GM19372 (cell line): Measurements from ENCODE around the gene DUOXA2.
"Not testable (repeated sequence)": the region's sequence is repeated elsewhere in the genome, so short reads cannot be mapped to it uniquely, and the experiment has no call there.

Source experiments
- ATAC-seq: cut with Tn5 transposase; IDR thresholded peaks from one replicate; pipeline ENCODE4 v1.9.1; 2021; ENCODE audit warnings: mild to moderate bottlenecking, low read depth, moderate library complexity; ENCODE audit not compliant: unreplicated experiment

The DUOXA2 gene

DNA sequence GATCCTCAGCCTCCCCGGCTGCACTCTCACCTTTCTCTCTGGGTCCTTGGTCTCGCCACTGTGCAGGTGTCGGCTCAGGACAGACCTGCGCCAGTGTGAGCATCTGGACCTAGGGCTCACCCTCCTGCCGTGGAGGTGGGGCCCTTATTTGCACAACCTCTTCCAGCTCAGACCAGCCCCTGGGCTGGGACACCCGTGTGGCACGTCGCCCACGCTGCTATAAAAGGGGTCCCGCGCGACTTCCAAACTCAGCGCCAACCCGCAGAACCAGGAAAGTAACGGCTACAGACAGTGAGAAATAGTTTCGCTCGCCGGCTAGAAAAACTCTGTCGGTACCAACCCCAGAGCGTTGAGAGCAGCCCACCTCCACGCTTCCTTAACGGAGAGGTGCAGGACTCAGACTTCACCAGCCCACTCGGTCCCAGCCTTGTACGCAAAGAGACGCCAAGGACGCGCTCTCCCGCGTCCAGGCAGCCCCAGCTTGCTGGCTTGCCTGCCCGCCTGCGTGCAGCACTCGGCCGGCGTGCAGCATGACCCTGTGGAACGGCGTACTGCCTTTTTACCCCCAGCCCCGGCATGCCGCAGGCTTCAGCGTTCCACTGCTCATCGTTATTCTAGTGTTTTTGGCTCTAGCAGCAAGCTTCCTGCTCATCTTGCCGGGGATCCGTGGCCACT, at the start of gene DUOXA2, which contains the start of gene DUOX2:
TSS of gene DUOXA2 (plus strand) at position 251 of the 675 bp plus-strand sequence. CDS start at position 531, 280 bp downstream.
TSS of gene DUOX2 (minus strand) at position 97 of the 675 bp plus-strand sequence. CDS start 761 bp downstream, outside the sequence.
- no peak for ATAC-seq

DNA sequence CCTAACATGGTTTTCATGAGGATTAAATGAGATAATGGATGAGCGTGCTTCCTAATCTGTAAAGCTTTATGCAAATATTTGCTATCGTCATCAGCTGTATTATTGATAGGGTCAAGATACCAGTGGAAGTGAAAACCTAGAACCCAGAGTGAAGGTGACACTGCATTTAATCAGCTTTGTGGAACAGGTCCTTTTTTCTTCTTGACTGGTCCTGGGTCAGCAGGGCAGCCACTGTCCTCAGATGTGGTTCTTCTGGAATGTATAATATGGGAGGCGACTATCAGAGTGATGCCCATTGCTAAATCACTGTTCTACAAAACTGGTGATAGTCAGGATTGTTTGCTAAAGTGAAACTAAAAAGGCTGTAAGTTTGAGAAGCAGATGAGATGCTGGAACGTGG, 49.7 kb upstream of the DUOXA2 start:
- ATAC-seq, result no peak

DNA sequence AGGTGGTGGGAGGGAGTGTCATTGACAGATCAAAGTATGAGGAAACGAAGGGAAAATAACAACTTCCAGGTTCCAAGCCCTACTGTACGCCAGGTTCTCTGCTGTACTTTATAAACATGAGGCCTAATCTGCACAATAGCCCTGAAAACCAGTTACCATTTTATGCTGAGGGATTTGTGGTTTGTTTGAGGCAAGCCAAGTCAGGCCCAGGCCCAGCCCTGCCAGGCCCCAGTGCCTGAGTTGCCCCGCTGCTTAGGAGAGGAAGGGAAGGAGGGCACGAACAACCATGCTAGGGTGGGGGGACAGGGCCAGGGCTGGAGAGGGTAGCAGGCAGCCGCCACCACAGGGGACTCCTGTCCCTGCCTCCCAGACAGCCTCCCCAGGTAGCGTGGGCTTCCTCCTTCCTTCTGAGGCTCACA, 44.2 kb upstream of the DUOXA2 start:
- not testable (repeated sequence) for ATAC-seq

DNA sequence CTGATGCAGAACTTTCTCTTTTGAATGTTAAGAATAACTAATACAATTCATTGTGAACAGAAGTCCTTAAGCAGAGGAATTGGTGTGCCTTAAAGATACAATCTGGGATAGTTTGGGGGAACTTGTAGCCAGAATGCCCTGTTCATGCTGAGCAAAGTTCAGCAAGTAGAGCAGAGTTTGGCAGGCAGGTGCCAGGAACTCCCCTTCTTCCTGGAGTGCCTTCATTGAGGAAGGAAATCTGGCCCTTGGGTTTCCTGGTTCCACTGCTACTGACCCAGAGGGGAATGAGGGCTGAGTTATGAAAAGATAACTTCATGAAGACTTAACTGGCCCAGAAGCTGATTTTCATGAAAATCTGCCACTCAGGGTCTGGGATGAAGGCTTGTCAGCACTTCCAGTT, 40.5 kb upstream of the DUOXA2 start:
- ATAC-seq, result not testable (repeated sequence)

DNA sequence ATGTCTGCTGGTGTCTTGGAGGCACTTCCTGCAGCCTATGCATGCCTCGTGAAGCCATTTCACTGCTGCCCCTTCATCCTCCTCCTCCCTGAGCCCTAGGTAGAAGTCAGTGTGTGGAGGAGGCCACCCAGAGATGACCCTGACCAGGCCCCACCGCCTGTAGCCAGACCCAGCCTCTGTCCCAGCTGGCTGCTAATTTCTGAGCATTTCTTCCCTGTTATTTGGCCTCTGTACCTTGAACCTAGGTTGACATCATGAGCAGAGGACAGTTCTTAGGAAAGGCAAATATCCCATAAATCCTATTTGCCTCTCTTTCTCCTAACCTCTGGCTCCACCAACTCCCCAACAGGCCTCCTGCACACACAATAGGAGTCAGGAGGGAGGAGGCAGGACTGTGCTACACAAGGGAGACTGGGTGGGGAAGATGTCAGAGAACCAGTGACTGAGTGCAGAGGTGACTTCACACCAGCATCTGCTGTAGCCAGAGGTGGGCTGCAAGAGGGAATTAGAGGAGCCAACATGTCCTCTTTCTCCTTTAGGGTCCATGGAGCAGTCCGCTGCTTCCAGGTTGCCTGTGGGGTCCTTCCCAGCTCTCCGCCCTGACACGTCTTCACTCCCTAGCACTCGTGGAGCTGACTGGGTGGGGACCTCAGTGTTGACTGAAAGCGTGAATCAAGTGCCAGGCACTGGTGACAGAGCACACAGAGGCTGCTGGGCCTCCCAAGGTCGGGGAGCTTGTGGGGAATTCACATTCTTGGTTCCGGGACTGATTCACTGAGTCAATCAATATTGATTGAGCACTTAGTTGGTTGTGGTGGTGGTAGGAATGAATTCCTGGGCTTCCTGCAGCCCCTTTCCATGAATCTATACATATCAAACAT, 38.4 kb upstream of the DUOXA2 start:
- ATAC-seq, result not testable (repeated sequence)

DNA sequence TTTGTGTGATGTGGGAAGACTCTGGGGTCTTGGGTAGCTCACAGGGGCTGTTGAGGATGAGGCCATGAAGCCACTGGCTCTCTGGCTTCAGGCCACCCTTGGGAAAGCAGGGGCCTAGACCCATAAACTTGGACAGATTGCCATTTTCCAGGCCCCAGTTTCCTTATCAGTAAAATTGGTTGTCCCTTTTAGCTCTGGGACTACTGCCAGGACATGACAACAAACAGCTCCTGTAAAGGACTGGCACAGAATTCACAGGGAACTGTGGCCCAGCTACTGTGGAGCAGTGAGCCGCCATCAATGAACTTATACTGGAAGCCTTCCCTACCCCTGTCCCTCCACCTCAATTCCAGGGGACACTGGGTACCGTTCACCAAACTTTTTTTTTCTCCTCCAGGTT, 36.7 kb upstream of the DUOXA2 start:
- ATAC-seq, result not testable (repeated sequence)

DNA sequence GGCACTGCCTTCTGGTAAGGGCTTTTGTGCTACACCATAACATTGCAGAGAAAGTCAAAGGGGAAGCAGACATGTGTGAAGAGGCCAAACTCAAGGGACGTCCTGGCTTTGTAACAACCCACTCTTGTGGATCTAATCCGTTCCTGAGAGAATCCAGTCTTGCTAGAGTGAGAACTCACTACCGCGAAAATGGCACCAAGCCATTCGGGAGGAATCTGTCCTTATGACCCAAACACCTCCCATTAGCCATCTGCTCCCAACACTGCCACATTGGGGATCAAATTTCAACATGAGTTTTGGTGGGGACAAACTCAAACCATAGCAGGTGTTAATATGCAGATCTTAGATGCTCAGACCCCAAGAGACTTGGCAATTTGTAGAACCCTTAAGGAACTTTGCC, 34.9 kb upstream of the DUOXA2 start:
- ATAC-seq, result not testable (repeated sequence)

DNA sequence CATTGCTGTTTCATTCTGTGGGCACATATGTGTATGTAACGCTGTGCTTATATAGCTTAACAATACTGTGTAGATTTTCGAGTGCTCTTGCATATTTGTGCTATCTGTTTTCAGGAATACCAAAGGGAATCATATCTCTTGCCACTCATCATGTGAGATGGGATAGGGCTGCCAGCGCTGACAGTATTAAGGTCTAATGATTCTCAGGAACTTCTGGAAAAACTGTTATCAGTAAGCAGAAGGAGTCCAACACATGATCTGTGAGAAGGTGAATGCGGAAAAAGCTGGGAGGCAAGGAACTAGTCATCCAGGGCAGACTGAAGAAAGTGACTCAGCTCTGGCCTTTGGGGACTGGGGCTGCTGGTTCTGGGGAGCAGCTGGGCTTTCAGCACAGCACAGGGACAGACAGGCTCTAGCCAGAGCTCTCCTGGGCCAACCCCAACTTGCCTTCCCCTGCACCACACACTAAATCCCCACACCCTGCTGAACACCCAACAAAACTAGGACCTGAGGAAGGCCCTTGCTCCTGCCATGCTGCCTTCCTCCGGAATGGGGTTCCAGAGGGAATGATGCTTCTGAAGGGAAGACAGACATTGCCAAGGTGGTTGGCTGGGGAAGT, 34.4 kb upstream of the DUOXA2 start:
- ATAC-seq, result not testable (repeated sequence)

DNA sequence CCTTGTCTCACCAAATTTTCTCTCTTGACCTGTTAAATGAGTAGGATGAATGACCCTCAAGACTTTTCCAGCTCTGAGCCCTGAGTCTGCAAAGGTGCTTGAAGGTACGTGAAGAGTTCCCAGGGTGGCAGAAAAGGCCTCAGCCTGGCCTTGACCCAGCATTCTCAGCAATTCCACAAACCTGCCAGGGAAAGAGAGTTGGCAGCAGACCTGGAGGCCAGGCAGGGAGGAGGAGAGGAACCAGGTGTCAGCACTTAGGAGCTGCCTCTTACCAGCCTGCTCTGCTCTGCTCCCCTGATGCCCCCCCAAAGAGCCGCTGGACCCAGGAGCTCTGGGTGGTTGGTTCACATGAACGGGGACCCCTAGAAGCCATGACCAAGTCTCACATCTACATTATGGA, 33.5 kb upstream of the DUOXA2 start:
- ATAC-seq, result not testable (repeated sequence)

DNA sequence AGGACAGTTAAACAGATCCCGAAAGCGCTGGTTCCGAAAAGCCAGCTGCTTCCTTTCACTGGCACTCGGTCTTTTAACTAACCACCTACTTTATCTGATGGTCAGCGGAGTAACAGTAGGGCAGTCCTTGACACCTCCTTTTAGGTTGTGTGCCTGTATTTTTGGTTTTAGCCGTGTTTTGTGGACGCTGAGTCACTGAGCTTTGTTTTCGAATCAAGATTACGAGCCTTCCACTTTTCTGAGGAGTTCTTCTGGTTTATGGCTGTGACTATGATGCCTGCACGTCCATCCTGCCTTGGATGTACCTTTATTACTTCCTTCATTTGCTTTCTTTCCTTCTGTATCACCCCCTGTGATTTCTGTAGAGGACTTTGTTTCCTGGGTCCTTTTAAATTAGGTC, 31.7 kb upstream of the DUOXA2 start:
- ATAC-seq, result not testable (repeated sequence)

DNA sequence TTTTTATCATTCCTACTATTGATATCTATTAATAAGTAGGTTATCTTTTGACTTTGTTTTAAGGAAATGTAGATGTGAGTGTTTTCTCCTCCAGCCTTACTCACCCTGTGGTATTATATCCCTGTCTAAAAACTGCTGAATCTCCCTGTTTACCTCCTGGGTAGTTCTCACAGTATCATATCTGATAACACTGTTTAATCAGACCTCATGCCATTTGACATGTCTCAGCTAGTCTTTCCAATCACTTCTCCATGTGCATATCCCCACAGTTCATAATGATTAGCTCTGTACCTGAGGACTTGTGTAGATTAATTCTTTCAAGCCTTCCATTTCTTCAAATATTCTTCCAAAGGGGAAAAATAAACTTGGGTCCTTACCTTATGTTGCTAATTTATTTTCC, 30.9 kb upstream of the DUOXA2 start:
- ATAC-seq, result no peak

DNA sequence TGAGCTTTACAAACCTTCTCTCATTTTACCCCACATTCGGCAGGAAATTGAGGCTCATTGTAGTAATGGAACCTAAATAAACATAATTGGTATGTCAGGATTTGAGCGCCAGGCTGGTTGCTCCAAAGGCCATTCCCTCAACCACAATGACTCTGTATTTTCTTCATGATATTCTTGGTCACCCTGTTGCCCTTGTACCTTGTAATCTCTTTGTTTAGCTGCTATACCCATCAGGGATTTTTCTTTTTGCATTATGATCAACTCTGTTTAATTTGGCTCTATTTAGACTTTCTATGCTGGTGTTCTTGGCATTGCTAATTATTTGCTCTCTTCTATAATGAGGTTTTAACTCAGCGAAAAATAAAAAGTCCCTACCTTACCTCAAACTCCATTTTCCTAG, 30.0 kb upstream of the DUOXA2 start:
- no peak for ATAC-seq

DNA sequence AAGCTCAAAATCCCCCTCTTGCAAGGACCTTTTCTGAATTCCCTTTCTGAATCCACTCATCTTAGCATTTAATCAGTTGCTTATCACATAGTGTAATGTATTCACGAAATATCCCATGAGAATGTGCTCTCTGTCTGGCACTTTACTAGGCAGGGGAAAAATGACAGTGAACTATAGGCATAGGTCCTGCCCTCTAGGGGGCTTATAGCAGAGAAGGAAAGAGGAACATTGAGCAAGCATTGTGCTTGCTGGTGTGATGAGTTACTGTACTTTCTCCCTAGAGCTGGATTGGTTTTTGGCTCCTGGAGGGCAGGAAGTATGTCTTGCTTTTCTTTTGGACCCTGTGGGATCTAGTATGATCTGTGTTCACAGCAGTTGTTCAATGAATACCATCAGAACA, 26.6 kb upstream of the DUOXA2 start:
- ATAC-seq, result no peak

DNA sequence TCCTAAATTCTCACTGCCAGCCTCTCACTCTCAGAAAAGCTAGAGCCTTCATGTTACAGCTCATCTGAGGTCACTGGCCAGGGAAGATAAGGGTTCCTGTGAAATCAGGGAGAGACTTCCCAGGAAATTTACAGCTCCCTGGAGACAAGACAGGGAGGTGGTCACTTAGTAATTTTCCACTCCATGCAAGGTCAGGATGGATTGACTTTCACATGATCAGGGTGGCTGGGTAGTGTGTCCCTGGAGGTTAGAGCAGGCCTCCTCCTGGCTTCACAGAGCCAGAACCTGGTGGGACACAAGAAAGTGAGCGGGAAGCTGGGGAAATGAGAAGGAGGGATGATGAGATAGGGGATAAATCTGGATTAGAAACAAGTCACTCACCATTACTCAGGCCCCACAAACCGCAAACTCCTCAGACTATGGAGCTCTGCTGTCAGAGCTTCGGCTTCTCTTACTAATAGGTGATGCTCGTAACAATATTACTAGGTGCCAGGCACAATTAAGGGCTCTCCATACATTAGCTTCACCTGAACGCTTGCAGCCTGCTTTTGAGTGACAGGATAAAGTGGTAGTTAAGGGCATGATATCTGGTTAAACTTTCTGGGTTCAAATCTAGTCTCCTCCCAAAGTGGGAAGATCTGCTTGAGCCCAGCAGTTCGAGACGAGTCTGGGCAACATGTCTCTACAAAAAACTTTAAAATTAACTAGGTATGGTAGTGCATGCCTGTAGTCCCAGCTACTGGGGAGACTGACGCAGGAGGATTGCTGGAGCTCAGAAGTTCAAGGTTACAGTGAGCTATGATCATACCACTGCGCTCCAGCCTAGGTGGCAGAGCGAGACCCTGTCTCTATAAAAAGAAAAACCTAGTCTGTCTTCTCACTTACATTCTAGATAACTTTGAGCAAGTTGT, 25.1 kb upstream of the DUOXA2 start:
- ATAC-seq, result no peak

DNA sequence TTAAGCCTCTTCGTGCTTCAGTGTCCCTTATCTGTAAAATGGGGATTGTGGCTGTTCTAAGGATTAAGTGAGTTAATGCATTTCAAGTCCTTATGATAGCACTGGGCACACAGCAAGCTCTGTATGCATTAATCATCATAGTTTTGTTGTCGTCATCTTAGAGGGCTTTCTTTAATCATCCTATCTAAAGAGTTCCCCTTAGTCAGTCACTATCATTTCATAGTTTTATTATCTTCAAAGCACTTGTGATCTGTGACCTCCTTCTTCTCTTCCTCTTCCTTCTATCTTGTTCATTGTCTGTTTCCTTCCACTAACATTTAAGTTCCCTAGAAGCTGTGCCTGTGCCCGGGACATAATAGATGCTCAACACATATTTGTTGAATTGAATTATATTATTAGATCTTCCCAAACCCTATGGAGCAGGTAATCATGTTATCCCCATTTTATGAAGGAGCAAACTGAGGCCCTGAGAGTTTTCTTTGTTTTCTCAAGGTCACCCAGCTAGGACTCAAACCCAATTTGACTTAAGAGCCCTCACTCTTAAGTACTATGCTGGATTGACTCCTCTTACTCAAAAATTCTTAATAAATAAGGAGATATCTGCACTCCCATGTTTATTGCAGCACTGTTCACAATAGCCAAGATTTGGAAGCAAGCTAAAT, 24.3 kb upstream of the DUOXA2 start:
- ATAC-seq, result no peak

DNA sequence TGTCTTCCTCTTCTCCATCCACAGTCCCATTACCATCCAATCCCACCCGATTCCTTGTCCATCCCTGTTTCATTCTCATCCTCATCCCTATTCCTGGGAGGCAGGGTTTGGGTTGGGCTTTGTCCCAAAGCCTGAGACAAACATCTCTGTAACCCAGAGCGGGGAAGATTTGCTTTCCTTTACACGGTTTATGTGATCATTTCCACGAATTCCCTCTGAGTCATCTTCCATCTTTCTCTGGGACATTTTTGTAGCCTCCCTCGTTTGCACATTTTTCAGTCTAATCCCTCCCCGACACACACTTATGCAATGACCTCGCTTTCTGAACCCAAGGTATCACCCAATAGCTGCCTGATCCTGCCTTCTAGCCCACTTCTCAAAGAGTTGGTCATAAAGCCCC, 23.0 kb upstream of the DUOXA2 start:
- ATAC-seq, result no peak

DNA sequence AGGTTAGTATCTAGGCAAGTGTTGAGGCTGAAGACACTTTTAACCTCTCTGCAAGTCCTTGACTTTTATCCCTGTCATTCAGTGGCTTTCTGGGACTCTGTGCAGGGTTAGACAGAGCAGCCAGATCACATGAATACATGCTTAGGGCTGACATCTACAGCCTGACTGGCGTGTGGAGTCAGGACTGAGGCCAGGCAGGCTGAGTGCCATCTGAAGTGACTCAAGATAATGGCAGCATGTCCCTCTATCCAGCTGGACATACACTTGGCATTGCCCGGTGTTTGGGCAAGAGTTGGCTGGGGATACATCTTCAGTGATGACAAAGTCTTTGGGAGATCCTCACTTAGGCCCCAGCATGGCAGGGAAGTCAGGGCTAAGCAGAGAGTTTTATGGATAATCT, 22.6 kb upstream of the DUOXA2 start:
- no peak for ATAC-seq

DNA sequence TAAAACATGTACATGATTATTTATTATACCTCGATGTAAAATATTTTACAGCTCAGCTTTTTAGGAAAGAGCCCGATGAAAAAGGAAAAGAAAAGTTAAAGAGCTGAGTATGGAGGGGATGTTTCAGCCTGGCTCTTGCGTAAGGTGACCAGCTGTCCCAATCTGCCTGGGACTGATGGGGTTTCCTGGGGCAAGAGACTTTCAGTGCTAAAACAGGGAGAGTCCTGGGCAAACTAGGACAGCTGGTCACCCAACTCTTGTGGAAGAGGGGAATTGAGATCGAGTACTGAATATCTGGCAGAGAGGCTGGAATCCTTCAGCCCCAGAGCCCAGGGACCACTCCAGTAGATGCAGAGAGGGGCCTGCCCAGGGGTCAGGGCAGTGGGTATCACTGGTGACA, 21.1 kb upstream of the DUOXA2 start:
- ATAC-seq, result no peak

DNA sequence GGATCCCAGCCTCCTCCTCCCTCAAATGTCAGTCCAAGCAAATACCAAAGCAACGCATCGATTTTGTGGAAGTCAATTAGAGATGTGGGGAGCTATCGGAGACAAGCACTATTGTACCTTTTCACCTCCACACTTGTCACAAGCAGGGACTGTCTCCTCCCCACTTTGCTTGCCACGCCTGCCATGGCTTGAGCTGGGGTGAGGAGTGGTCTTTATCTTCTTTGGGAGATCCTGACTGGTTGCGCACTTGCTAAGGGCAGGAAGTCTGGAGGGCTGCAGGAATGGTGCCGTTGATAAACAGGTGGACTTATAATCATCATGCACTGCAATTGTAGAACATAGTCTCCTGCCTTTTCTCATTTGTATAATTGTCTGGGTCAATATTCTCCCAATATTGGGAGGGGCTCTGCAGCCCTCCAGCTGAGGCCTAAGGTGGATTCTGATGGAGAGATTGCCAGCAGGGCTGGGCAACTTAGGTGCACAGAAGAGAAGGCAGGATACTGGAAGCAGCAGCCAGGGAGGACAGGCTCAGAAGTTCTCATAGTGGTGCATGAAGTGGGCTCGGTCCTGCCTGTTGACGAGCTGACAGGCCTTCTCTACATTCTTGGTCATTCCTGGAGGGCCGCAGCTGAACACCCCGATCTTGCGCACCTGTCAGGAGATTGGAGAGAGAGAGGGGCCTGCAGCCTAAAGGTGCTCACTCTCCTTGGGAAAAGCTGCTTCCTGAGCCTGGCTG, 20.3 kb upstream of the DUOXA2 start:
- no peak for ATAC-seq
